Coronary artery (tissue), 2 donors: ENCODE results near the gene RAB25.
A peak's percentile ranks its signal among the peaks of the same experiment; 100 is the strongest.

Experiments used
- DNase-seq: peaks from one replicate; pipeline ENCODE4 v3.0.0-alpha.2; 2017; ENCODE audit warnings: low spot score
- H3K27ac ChIP-seq, 2 donors: fragments of 200-600 bp; sonication (generic); one replicate each; pipeline ENCODE4 v1.5.1; 2016 to 2019
- H3K4me3 ChIP-seq: fragments of 200-600 bp; sonication (generic); 2 replicates; pipeline ENCODE4 v1.5.1; 2016; ENCODE audit warnings: mild to moderate bottlenecking, moderate library complexity
- TF ChIP-seq, protein P1 (sequence below): fragments of 200-600 bp; sonication (generic); IDR thresholded peaks from one replicate; pipeline ENCODE4 v1.5.1; 2019; ENCODE audit warnings: antibody characterized with exemption

The RAB25 gene

DNA sequence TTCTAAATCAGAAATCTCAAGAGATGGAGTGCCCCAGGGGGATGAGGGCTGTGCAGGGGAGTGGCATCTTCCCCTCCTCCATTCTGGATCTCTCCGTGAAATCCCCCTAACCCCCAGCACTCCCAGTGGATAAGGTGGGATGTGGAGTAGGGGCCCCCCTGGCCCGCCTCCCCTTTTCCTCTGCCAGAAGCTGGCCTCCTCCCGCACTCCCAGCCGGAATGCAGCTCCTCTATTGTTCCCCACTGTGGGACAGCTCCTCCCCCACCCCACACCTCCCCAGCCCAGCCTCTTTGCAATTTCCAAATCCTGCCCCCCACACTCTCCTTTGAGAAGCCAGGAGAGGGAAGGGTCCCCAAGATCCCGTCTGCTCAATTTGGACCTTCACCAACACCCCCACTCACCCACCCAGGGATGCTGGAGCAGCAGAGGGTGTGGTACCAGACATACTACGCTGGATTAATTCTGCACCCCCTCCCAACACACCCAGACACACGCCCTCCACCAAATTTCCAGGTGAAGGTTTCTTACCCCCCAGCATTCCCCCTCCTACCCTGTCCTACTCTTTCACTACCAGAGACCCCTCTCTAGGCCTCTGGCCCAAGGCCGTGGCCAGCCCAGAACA is 19.4 kb downstream of the RAB25 start:
- no peak for DNase-seq
- H3K4me3 ChIP-seq = no peak overlapping the region
- TF ChIP-seq, protein P1, sequence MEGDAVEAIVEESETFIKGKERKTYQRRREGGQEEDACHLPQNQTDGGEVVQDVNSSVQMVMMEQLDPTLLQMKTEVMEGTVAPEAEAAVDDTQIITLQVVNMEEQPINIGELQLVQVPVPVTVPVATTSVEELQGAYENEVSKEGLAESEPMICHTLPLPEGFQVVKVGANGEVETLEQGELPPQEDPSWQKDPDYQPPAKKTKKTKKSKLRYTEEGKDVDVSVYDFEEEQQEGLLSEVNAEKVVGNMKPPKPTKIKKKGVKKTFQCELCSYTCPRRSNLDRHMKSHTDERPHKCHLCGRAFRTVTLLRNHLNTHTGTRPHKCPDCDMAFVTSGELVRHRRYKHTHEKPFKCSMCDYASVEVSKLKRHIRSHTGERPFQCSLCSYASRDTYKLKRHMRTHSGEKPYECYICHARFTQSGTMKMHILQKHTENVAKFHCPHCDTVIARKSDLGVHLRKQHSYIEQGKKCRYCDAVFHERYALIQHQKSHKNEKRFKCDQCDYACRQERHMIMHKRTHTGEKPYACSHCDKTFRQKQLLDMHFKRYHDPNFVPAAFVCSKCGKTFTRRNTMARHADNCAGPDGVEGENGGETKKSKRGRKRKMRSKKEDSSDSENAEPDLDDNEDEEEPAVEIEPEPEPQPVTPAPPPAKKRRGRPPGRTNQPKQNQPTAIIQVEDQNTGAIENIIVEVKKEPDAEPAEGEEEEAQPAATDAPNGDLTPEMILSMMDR = no peak

DNA sequence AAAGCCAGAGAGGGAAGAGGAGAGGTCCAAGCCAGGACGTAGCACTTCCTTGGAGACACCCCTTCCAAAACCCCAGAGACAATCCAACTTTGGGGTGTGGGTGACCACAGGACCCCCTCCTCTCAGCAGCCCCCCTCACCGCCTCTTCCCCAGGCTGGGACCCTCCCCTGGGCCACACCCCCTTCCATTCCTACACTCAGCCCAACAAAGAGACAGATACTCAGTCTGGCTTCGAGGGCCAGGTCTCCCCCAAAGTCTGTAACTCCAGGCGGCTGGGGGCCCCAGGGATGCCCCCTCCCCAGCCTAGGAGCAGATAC is 19.9 kb downstream of the RAB25 start:
- no peak overlapping the region for H3K27ac ChIP-seq
- TF ChIP-seq, protein P1 = no peak
- no peak for DNase-seq
- H3K4me3 ChIP-seq = no peak overlapping the region

More for the DNA sequence above, 19.4 kb downstream of the RAB25 start:
- no peak overlapping the region for H3K27ac ChIP-seq

DNA sequence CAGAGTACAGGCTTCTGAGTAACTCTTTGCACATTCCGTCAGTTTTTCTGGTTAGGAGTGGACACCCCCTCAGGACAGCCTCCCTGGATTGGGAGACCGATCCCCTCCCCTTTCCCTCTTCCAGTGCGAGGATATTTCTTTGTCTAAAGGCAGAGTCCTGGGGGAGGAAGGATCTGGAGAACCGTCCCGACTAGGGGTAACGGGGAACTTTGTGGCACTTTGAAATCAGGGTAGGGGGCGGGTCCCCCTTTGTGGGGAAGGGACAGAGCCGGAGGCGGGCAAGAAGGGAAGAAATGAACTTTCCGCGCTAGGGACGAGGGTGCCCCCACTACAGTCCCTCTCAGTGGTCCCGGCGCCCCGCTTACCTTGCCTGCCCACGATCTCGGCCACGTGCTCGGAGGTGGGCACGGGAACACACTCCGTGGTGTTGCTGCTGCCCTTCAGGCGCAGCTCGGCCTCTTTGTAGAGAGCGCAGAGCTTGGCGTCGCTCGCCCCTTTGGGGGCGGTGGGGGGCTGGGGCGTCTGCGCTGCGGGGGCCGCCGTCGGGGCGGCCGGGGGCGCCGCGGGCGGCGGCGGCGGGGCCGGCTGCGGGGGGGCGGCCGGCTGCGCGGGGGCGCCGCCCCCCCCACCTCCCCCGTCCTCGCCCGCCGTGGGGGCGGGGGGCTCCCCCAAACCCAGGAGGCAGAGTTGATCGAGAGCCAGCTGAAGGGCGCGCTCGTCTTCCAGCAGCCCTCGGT is 20.4 kb downstream of the RAB25 start:
- TF ChIP-seq, protein P1 = no peak
- no peak overlapping the region for H3K27ac ChIP-seq
- H3K4me3 ChIP-seq = peak overlapping the region; percentile 89
- no peak for DNase-seq

DNA sequence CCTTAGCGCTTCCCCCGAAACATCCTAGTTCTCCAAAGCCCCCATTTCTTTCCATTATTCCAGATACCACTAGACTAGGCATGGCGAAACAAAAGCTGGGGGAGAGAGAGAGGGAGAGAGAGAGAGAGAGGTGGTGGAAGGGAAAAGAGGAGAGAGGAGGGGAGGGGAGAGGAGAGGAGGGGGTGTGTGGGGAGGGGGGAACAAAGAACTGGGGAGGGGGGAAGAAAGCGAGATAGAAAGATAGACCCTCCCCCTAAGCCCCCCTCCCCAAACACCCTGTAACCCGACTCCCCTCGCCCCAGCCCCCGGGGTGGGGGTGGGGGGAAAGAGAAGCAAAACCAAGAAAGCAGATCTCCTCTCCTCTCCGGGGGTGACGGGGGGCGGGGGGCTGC is 21.0 kb downstream of the RAB25 start:
- TF ChIP-seq, protein P1 = no peak
- DNase-seq = no peak
- Histone ChIP-seq H3K4me3 (peak overlapping the region; percentile 89), H3K27ac (no peak overlapping the region)

DNA sequence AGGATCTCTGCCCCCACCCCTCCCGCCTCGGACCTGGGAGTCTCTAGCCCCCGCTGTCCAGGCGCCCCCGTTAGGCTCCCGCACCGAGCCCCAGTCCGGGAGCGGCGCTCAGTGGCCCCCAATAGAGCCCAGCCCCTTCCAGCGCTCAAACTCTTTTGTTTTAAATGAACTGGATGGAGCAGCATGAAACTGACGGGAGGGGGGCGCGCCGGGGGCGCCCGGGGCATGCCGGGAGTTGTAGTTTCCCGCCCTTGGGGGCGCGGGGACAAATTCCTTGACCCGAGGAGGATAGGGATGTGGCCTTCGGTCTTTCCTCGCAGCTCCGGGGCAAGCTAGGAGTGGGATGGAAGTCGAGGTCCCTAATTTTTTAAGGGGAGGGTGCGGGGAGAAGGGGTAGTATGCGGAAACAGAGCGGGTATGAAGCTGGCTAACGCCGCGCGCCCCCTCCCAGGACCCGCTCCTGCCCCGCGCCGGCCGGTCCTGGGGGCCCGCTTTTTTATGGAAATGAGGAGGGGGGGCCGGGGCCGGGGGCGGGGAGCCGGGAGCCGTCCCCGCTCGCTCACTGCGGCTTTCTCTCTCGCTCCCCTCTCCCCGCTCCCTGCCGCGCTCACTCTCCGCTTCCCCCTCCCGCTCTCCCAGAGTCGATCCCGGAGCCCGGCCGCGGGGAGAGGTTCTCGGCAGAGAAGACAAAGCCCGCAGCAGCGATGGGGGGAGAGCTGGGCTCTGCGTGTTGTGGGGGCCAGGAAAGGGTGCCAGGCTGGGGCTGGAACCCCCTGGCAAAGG is 21.5 kb downstream of the RAB25 start, which contains the start of gene MEX3A:
MEX3A (minus strand) TSS at position 157 of the 783 bp plus-strand sequence. CDS start 467 bp downstream, outside the sequence.
- Histone ChIP-seq H3K27ac (peak within 1 kb of the TSS in 1 of 2 donors; percentile 58), H3K4me3 (peak within 1 kb of the TSS; percentile 89)
- DNase-seq = no peak
- TF ChIP-seq, protein P1 = no peak

DNA sequence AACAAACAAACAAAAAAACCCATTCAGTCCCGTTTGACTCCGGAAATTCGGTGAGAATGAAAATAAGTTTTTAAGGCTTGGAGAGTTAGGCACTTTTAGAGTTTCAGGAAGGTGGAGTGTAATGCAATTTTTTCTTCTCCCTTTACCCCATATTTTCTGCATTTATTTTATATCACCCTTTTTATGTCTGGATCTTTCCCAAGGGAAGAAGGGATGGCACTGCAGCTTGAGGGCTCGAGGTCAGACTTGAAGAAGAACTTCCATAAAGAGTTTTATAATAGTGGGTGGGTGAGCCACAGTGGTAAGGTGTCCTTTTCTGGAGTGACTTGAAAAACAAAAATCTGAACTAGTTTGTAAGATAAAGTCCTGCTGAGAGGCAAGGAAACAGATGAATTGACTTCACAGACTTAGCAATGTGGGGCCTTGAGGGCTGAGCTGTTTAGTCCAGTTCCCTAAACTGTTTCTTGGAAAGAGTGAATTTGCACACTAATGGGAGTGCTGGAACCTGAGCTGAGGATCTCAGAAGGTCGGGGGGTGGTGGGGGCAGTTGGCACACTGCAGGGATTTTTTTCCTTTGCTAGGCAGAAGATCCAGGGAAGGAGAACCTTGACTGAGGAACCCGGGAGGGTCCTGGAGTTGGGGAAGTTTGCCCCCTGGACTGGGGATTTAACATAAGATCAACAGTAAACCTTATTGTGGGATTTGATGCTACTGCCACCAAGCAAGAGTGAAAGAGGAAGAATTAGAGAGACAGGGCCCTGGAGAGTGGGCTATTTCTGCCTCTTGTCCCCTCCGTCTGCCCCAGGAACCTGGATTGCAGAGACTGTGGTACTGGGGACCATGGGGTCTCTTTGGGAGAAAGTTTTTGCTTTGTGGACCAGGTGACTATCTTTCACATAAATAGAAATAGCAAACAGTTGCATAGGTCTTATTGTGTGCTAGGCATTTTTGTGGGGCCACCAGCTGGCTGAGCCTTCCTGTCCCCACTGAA is 23.1 kb downstream of the RAB25 start:
- no peak overlapping the region for H3K27ac ChIP-seq
- DNase-seq = no peak
- H3K4me3 ChIP-seq = no peak overlapping the region
- TF ChIP-seq, protein P1 = no peak
